ENCODE results near the gene TNN.

The TNN gene

GRCh38 chr1:175120511-175120910, 52.9 kb downstream of the TNN start:
- H3K4me3 ChIP-seq (ENCODE audit: control insufficient read depth, low read depth, low read length): no peak overlapping the region
- no peak for TF ChIP-seq CTCF (IDR thresholded peaks at IDR 0.05; ENCODE audit: control insufficient read depth, insufficient read depth, low read depth, low read length, missing control alignments)
- no peak for DNase-seq (ENCODE audit: low read depth)

GRCh38 chr1:175124861-175125260, 57.2 kb downstream of the TNN start:
- no peak for TF ChIP-seq CTCF (IDR thresholded peaks at IDR 0.05; ENCODE audit: control insufficient read depth, insufficient read depth, low read depth, low read length, missing control alignments)

GRCh38 chr1:175126347-175126746, 58.7 kb downstream of the TNN start:
- DNase-seq (ENCODE audit: low read depth): no peak
- no peak overlapping the region for H3K4me3 ChIP-seq (ENCODE audit: control insufficient read depth, low read depth, low read length)
- no peak for TF ChIP-seq CTCF (IDR thresholded peaks at IDR 0.05; ENCODE audit: control insufficient read depth, insufficient read depth, low read depth, low read length, missing control alignments)

More at GRCh38 chr1:175124861-175125260, 57.2 kb downstream of the TNN start:
- no peak overlapping the region for H3K4me3 ChIP-seq (ENCODE audit: control insufficient read depth, low read depth, low read length)
- no peak for DNase-seq (ENCODE audit: low read depth)

- TF ChIP-seq CTCF (IDR thresholded peaks at IDR 0.05; ENCODE audit: control insufficient read depth, insufficient read depth, low read depth, low read length, missing control alignments): no peak
- no peak for DNase-seq (ENCODE audit: low read depth)
- no peak overlapping the region for H3K4me3 ChIP-seq (ENCODE audit: control insufficient read depth, low read depth, low read length)
Observed at GRCh38 chr1:175127565-175127964, 59.9 kb downstream of the TNN start.

- no peak for DNase-seq (ENCODE audit: low read depth)
- TF ChIP-seq CTCF (IDR thresholded peaks at IDR 0.05; ENCODE audit: control insufficient read depth, insufficient read depth, low read depth, low read length, missing control alignments): no peak
- H3K4me3 ChIP-seq (ENCODE audit: control insufficient read depth, low read depth, low read length): no peak overlapping the region
Observed at GRCh38 chr1:175128523-175128922, 60.9 kb downstream of the TNN start.

GRCh38 chr1:175129182-175129581, 61.5 kb downstream of the TNN start:
- no peak for TF ChIP-seq CTCF (IDR thresholded peaks at IDR 0.05; ENCODE audit: control insufficient read depth, insufficient read depth, low read depth, low read length, missing control alignments)
- DNase-seq (ENCODE audit: low read depth): peak; percentile 53
- H3K4me3 ChIP-seq (ENCODE audit: control insufficient read depth, low read depth, low read length): no peak overlapping the region

GRCh38 chr1:175129644-175129996, 62.0 kb downstream of the TNN start:
- TF ChIP-seq CTCF (IDR thresholded peaks at IDR 0.05; ENCODE audit: control insufficient read depth, insufficient read depth, low read depth, low read length, missing control alignments): no peak
- no peak overlapping the region for H3K4me3 ChIP-seq (ENCODE audit: control insufficient read depth, low read depth, low read length)
- no peak for DNase-seq (ENCODE audit: low read depth)
